Activated CD8-positive, alpha-beta memory T cell treated with anti-CD3 and anti-CD28 coated beads, Interleukin-2, amount 10 ng/mL, durations not matched to agents 7 days and 5 days (primary cell): ENCODE measurements around the gene CASP9. TPM values are rescaled to one million over a fixed set of nuclear protein-coding genes. Genes with fewer than 3 reads are reported as not detected.

ENCODE experiments used
- ATAC-seq: fragments of 150-1000 bp; cut with Tn5 transposase; one replicate; pipeline ENCODE4 v1.10.0; 2021; ENCODE audit warnings: moderate library complexity
- CTCF ChIA-PET: fragments of 350-600 bp; sonication (Branson Sonifier 250); formaldehyde crosslinking; loops from one replicate; lab custom pipeline; 2021; ENCODE audit warnings: antibody characterized with exemption; lab: Charles Lee
- DNase-seq: peaks from one replicate; pipeline ENCODE4 v3.0.0-alpha.2; 2020
- H3K27ac Mint-ChIP-seq: one replicate; pipeline ENCODE4 v1.8.0; 2021; ENCODE audit warnings: mild to moderate bottlenecking, mixed read lengths
- H3K27me3 Mint-ChIP-seq: one replicate; pipeline ENCODE4 v1.8.0; 2021; ENCODE audit warnings: mixed read lengths
- H3K36me3 Mint-ChIP-seq: one replicate; pipeline ENCODE4 v1.8.0; 2021; ENCODE audit warnings: mild to moderate bottlenecking, mixed read lengths
- H3K4me1 Mint-ChIP-seq: one replicate; pipeline ENCODE4 v1.8.0; 2021; ENCODE audit warnings: mixed read lengths
- H3K4me3 Mint-ChIP-seq: one replicate; pipeline ENCODE4 v1.8.0; 2021; ENCODE audit warnings: mild to moderate bottlenecking, moderate library complexity, mixed read lengths
- H3K9me3 Mint-ChIP-seq: one replicate; pipeline ENCODE4 v1.8.0; 2022; ENCODE audit warnings: low read depth, mixed read lengths
- total RNA-seq, 2 experiments: library from RNA; stranded (reverse); gene quantifications; one replicate each; pipeline ENCODE4 v1.2.3, GENCODE V29; 2021

Gene CASP9
- total RNA-seq, 2 experiments from 2014 or later, result 17.7 to 19.0 TPM

DNA sequence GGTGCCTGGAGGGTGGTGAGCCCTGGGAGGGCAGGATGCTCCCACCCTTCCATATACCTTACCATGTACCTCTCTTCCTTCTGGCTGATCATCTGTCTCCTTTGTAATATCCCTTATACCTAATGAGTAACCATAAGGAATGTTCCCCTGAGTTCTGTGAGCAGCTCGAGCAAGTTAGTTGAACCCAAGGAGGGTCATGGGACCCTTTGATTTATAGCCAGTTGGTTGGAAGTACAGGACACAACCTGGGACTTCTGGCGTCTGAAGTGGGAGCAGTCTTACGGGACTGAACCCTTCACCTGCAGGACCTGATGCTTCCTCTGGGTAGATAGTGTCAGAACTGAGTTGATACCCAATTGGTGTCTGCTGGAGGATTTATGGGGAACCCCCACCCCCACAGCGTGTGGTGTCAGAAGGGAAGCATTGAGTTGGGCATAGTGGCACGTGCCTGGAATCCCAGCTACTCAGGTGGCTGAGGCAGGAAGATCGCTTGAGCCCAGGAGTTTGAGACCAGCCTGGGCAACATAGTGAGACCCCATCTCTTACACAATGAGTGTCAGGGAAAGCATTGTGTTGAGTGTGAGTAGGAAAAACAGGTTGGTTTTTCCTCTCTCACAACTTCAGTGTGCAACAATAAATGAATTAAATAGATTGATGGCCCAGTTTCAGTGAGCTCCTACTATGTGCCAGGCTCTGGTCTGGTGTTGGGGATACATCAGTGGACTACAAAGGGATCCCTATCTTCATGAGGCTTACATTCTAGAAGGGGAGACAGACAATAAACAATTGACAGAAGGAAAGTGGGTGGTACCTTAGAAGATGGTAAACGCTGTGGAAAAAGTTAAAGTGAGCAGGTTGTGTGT lies 18.6 kb upstream of the CASP9 start:
- no peaks in the 10 kb centered on the region for H3K27me3 Mint-ChIP-seq
- CTCF ChIA-PET, result no interaction called here
- no peaks in the 10 kb centered on the region for H3K9me3 Mint-ChIP-seq
- no peaks in the 10 kb centered on the region for H3K4me1 Mint-ChIP-seq
- H3K36me3 Mint-ChIP-seq, result peaks cover 13% of the 10 kb centered on the region
- ATAC-seq, result no peak
- no peak overlapping the region for H3K27ac Mint-ChIP-seq
- no peak for DNase-seq
- no peak overlapping the region for H3K4me3 Mint-ChIP-seq

DNA sequence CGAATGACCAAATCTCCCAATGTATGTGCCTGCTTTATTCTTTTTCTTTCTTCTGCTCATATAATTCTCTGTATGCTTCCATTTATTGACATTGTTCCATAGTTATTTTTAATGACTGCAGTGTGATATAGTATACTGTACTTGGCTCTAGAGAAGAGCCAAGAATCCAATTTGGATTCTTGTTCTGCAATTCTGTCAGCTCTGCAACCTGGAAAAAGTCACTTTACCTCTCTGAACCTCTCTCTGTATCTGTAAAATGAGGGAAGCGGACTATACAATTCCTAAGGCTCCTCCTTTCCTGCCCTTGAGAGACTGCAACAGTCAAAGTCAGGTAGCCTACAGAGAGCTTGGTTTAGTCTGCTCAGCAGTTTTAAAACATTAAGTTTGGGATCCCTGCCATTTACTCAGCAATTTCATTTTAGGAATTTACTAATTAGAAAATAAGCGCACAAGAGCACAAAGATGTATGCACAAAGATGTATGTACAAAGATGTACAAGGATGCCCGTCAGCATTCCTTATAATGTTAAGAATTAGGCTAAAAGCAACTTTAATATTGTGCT lies 17.3 kb upstream of the CASP9 start:
- DNase-seq (no peak), ATAC-seq (no peak)
- CTCF ChIA-PET, result no interaction called here
- H3K27me3 Mint-ChIP-seq, result no peaks in the 10 kb centered on the region
- H3K4me1 Mint-ChIP-seq, result no peaks in the 10 kb centered on the region
- no peaks in the 10 kb centered on the region for H3K9me3 Mint-ChIP-seq
- H3K4me3 Mint-ChIP-seq, result no peak overlapping the region
- H3K27ac Mint-ChIP-seq, result no peak overlapping the region
- peaks cover 20% of the 10 kb centered on the region for H3K36me3 Mint-ChIP-seq

DNA sequence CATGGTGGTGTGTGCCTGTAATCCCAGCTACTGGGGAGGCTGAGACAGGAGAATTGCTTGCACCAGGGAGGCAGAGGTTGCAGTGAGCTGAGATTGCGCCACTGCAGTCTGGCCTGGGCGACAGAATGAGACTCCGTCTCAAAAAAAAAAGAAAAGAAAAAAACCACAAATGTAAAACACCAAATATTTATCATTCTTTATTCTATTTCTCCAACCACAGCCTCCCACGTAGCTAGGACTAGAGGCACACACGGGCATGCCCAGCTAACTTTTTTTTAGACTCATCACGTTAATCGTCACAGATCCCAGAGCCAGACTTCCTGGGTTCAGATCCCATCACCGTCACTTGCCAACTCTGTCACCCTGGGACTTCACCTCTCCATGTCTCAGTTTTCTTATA lies 16.2 kb upstream of the CASP9 start:
- peaks cover 20% of the 10 kb centered on the region for H3K36me3 Mint-ChIP-seq
- CTCF ChIA-PET, result no interaction called here
- no peak for ATAC-seq
- no peak overlapping the region for H3K27ac Mint-ChIP-seq
- H3K9me3 Mint-ChIP-seq, result no peaks in the 10 kb centered on the region
- DNase-seq, result no peak
- no peaks in the 10 kb centered on the region for H3K4me1 Mint-ChIP-seq
- H3K4me3 Mint-ChIP-seq, result no peak overlapping the region
- H3K27me3 Mint-ChIP-seq, result no peaks in the 10 kb centered on the region

DNA sequence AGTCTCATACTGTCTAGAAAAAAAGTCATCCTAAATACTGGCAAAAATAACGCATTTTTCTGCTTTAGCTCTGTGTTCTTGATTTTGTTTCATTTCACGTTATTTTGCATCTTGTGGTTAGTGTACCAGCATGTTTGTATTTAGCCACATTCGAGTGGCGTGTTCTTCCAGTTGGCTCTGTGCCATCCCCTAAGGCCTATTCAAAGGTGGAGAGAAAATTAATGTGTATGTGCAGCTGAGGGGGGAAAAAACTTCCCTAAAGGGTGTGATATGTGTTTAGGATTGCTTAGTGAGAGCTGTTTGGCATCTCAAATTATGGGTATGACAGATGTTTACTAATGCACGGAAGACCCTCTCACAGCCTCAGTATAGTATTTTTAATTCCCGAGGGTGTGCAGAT lies 14.8 kb upstream of the CASP9 start:
- Mint-ChIP-seq H3K27ac (no peak overlapping the region), H3K4me3 (no peak overlapping the region), H3K27me3 (no peaks in the 10 kb centered on the region), H3K9me3 (no peaks in the 10 kb centered on the region), H3K36me3 (peaks cover 20% of the 10 kb centered on the region), H3K4me1 (no peaks in the 10 kb centered on the region)
- ATAC-seq (no peak), DNase-seq (no peak)
- CTCF ChIA-PET, result no interaction called here

DNA sequence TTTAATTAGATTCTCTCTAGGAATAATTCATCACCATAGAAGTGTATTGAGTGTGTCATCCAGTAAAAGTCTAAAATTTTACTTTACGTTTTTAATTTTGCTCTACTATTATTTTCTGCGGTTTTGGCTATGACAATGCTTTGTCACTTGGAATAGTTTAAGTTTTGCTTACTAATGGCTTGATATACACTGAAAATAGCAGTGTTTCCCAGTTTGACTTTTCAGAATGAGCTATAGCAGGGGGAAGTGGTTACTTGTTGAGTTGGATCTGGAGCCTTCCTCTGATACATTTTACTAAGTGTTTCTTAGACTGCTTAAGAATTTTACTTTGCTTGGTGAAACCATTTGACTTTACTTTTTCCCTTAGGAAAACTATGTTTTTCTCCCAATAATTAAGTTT lies 7.7 kb upstream of the CASP9 start:
- CTCF ChIA-PET, result no interaction called here
- Mint-ChIP-seq H3K4me1 (peaks cover 33% of the 10 kb centered on the region), H3K27me3 (no peaks in the 10 kb centered on the region), H3K9me3 (no peaks in the 10 kb centered on the region), H3K4me3 (no peak overlapping the region), H3K36me3 (peaks cover 12% of the 10 kb centered on the region), H3K27ac (no peak overlapping the region)
- no peak for ATAC-seq
- no peak for DNase-seq

DNA sequence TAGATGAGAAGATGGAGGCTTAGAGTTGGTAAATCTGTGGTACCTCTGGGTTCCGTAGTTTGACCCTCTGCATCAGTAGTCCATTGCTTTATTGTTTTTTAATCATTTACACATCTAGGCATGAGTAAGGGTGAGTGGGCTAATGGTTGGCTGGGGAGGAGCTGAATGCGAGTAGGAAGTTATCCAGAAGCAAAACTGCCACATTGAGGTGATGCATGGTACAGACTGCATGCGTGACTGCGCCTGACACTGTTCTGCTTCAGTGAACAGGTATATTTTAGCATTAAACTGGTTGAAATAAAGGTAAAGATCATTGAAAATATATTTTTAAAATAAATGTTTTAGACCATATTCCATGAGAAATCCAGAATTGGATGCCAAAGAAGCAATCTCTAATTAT lies 7.0 kb upstream of the CASP9 start:
- DNase-seq, result peak; percentile 22
- Mint-ChIP-seq H3K36me3 (peaks cover 8% of the 10 kb centered on the region), H3K4me1 (peaks cover 39% of the 10 kb centered on the region), H3K27me3 (no peaks in the 10 kb centered on the region), H3K9me3 (no peaks in the 10 kb centered on the region), H3K27ac (no peak overlapping the region), H3K4me3 (no peak overlapping the region)
- no peak for ATAC-seq
- CTCF ChIA-PET, result interaction anchor here (0.7 kb wide), 1 partner anchor 544 kb away, joined by 3 read pairs; no protein-coding TSS in a partner anchor

DNA sequence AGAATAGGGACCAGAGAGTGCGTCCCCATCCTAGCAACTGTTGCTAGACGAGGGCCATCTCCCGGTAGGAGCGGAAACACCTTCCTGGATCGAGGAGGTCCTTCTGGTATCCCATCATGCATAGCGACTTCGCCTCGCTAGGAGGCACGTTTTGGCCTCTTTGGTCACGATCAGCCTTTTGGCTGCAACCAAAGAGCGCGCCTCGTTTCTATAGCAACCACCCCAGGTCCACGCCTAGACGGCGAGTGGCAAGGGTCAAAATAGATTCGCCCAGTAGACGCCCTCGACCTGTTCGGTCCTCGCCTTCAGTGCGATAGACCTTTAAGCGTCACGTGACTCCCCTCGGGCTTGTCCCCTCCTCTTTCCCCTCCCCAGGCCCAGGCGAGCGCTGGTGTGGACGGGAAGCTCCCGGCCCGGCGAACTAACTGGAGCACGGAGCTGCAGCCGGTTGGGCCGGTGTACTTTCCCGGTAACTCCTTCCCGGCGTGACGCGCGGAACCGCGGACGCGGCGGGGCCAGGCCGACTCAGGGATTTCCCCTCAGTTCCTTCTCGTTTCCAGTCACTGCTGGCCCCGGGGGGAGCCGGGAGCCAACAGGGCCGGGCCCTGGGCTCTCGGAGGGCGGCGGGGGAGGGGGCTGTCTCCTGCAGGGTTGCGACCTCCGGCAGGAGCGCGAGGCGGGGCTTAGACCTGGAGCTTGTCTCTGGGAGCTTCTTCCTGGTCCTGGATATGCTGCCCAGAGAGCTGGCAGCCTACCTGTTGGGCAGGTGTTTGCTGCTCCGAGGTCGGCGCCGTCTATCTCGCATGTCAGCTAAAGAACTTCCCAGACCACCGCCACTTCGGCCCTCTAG lies 2.7 kb upstream of the CASP9 start, which contains the start of gene DNAJC16:
TSS of gene DNAJC16 (plus strand) at position 359 of the 850 bp plus-strand sequence. CDS start 2,258 bp downstream, outside the sequence.
- peak; percentile 99 for DNase-seq
- peaks cover 53% of the 10 kb centered on the region for H3K4me1 Mint-ChIP-seq
- peak within 1 kb of the TSS; percentile 100 for H3K27ac Mint-ChIP-seq
- H3K4me3 Mint-ChIP-seq, result peak within 1 kb of the TSS; percentile 87
- H3K9me3 Mint-ChIP-seq, result no peaks in the 10 kb centered on the region
- H3K27me3 Mint-ChIP-seq, result no peaks in the 10 kb centered on the region
- peak; percentile 63 for ATAC-seq
- CTCF ChIA-PET, result interaction anchor here (0.6 to 1.3 kb wide), 2 partner anchors 65 to 91 kb away, joined by 3 to 6 read pairs; no protein-coding TSS in a partner anchor
- H3K36me3 Mint-ChIP-seq, result peaks cover 8% of the 10 kb centered on the region

DNA sequence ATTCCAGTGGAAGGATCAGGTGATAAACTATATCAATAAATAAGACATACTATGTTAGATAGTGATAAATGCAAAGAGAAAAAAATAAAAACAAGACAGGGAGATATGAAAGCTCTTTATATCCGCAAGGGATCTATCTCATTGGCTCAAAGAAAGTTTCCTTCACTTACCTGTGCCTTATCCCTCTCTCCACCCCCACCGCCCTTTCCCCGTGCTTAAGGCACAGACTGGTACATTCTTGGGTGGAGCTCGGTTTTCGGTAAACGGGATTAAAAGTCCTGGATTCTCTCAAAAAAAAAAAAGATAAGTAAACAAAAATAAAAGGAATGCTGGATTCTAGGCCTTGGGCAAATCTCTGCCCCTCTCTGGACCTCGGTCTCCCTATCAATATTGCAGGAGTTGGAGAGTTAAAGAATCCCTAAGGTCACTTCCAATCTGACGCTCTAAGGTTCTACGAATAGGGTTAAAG lies 2.0 kb upstream of the CASP9 start:
- DNase-seq (no peak), ATAC-seq (no peak)
- Mint-ChIP-seq H3K27ac (peak overlapping the region; percentile 100), H3K36me3 (peaks cover 8% of the 10 kb centered on the region), H3K9me3 (no peaks in the 10 kb centered on the region), H3K4me1 (peaks cover 55% of the 10 kb centered on the region), H3K27me3 (no peaks in the 10 kb centered on the region), H3K4me3 (peak overlapping the region; percentile 87)
- CTCF ChIA-PET, result interaction anchor here (0.6 kb wide), 1 partner anchor 65 kb away, joined by 6 read pairs; no protein-coding TSS in a partner anchor

DNA sequence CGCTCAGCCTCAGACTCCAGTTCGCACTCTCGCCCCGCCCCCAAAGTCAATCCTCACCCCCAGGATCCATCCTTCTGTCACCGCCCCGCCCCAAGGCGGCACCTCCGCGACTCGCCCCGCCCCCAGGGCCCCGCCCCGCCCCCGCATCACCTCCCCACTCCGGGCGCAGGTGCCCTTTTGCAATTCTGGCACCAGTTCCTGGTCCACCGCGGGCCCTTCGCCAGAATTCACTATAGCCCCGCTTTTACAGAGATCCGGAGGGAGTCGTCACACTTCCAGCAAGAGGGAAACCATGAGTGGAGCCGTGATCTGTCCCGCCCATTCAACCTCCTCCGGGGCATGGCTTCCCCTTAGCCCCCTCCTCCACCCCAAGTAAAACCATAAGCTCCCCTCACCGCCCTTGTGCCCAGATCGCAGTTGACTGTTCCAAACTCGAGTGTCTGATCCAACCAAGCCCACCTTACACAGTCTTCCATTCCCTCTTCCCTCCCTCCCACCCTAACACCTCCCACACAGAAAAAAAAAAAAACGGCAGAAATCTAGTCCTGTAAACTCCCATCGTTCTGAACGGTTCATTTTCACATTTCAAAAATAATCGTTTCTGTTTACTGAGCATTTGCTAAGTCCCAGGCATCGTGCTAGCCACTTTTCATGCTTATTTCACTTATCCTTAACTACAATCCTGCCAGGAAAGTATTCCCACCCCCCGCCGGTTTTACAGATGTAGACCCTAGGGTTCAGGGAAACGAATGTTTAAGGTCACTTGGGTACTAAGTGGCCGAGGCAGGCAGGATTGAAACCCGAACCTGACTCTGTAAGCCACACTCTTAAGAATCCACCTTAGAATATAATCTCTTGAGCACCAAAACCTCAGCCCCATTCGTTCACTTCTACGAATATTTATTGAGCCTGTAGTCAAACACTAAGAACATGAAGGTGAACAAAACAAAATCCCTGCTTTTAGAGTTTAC lies 1.3 kb upstream of the CASP9 start:
- peaks cover 4% of the 10 kb centered on the region for H3K36me3 Mint-ChIP-seq
- no peak for DNase-seq
- peak; percentile 69 for ATAC-seq
- H3K4me1 Mint-ChIP-seq, result peaks cover 52% of the 10 kb centered on the region
- H3K27me3 Mint-ChIP-seq, result no peaks in the 10 kb centered on the region
- CTCF ChIA-PET, result interaction anchor here (0.7 kb wide), 1 partner anchor 114 kb away, joined by 3 read pairs; no protein-coding TSS in a partner anchor
- peak overlapping the region; percentile 87 for H3K4me3 Mint-ChIP-seq
- H3K27ac Mint-ChIP-seq, result peak overlapping the region; percentile 100
- no peaks in the 10 kb centered on the region for H3K9me3 Mint-ChIP-seq

DNA sequence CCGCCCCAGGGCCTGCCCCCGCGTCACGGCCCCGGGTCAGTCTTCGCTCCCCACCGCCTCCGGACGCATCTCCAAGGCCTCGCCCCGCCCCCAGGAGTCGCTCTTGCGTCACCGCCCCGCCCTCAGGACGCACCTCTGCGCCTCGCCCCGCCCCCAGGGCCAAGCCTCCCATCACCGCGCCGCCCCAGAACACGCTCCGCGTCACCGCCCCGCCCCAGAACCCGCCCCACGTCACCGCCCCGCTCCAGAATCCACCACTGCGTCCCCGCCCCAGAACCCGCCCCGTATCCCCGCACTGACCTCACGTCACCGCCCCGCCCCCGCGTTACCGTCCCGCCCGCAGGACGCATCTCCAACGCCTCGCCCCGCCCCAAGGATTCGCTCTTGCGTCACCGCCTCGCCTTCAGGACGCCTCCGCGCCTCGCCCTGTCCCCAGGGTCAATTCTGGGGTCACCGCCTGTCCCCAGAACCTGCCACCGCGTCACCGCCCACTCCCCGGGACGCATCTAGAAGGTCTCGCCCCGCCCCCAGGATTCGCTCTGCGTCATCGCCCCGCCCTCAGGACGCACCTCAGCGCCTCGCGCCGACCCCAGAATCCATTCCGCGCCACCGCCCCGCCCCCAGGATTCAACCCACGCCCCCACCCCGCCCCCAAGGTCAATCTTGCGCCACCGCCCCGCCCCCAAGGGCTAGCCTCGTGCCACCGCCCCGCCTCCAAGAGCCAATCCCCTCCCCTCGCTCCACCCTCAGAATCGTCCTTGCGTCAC lies 451 bp upstream of the CASP9 start:
- H3K4me1 Mint-ChIP-seq, result peaks cover 55% of the 10 kb centered on the region
- ATAC-seq, result peak; percentile 59
- CTCF ChIA-PET, result interaction anchor here (0.7 to 1.3 kb wide), 4 partner anchors 55 to 217 kb away, joined by 3 to 4 read pairs (median 3); no protein-coding TSS in a partner anchor
- no peaks in the 10 kb centered on the region for H3K9me3 Mint-ChIP-seq
- peak overlapping the region; percentile 100 for H3K27ac Mint-ChIP-seq
- DNase-seq, result peak; percentile 100
- H3K36me3 Mint-ChIP-seq, result peaks cover 5% of the 10 kb centered on the region
- H3K4me3 Mint-ChIP-seq, result peak overlapping the region; percentile 87
- H3K27me3 Mint-ChIP-seq, result no peaks in the 10 kb centered on the region

DNA sequence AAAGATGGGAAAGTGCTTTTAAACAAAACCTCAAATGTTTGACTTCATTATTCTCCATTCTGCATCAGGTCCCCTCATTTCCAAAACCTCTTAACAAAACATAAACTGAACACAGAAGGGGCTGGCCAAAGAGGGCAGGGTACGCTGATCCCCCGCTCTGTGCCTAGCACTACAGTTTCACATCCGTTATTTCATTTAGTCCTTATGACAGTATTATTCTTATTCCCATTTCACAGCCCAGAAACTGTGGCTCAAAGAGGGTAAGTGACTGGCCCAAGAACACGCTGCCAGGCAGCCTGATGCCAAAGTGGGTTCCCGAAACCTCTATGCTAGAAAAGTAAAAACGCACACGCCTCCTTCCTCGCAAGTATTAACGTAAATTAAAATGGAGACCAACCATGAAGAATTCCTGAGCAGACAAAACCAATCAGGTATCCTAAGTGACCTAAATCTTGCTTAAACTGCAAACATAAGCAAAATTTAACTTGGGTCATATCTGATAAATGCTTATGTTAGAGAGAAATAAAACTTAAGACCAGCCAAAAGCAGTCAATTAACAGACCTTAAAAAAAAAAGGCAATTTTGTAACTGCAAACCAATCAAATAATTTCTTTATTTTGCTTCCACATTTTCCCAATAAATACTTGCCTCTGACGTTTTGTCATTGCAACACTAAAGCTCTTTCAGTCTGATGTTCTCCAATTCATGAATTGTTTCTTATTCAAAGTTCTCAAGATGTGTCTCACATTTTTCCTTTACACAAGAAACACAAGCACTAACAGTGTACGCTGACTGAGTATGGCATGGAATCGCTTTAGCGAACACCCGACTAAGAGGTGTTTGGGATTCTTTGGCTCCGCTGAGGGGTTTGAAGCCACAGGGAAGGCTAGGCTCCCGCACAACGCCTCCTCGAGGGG lies 653 bp downstream of the CASP9 start:
- peaks cover 9% of the 10 kb centered on the region for H3K36me3 Mint-ChIP-seq
- no peaks in the 10 kb centered on the region for H3K9me3 Mint-ChIP-seq
- no peaks in the 10 kb centered on the region for H3K27me3 Mint-ChIP-seq
- H3K4me3 Mint-ChIP-seq, result peak overlapping the region; percentile 87
- H3K27ac Mint-ChIP-seq, result peak overlapping the region; percentile 100
- ATAC-seq (no peak), DNase-seq (no peak)
- CTCF ChIA-PET, result interaction anchor here (1.0 to 1.3 kb wide), 3 partner anchors 56 to 218 kb away, joined by 3 to 4 read pairs (median 3); no protein-coding TSS in a partner anchor
- peaks cover 54% of the 10 kb centered on the region for H3K4me1 Mint-ChIP-seq
